Measurements from ENCODE around the gene STAM.
"Not testable (repeated sequence)": the region's sequence is repeated elsewhere in the genome, so short reads cannot be mapped to it uniquely, and the experiment has no call there.

The STAM gene

DNA sequence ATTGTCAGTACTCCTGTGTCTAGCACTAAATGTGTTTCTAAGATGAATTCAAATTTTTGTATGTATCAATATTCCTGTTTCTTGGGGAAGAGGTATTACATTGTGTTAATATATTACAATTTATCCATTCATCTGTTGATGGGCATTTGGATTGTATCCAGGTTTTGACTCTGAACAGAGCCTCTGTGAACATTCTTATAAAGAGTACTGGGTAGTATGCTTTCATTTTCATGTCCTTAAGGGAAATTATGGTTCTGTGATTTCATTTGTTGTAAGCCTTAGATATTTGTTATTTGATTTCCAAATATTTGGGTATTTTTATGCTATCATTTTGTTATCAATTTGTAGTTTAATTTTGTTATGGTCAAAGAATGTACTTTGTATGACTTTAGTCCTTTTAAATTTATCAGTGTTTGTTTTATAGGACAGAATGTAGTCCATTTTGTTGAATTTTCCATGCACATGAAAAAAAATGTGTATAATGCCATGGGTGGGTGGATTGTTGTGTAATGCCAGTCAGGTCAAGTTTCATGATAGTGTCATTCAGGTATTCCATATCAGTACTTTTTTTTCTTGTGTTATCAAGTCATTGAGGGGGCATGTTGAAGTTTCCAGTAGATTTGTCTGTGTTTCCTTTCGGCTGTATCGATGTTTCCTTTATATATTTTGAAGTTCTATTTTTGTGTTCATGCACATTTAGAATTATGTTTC, 38.4 kb downstream of the STAM start:
- no peak for DNase-seq

DNA sequence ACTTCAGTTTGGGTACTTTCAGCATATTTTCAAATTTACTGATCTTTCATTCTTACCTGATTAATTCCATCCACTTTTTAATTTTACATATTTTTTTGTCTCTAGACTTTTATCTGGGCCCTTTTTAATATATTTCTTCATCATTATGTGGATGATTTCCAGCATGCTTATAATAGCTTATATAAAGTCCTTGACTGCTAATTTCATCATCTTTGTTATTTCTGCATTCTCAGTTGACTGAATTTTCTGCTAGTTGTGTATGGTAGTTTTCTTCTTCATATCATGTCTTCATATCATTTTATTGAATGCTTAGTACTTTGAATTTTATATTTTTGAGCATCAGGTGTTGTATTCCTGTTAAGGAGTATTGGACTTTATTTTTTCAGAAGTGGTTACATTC, 39.6 kb downstream of the STAM start:
- DNase-seq, result no peak

DNA sequence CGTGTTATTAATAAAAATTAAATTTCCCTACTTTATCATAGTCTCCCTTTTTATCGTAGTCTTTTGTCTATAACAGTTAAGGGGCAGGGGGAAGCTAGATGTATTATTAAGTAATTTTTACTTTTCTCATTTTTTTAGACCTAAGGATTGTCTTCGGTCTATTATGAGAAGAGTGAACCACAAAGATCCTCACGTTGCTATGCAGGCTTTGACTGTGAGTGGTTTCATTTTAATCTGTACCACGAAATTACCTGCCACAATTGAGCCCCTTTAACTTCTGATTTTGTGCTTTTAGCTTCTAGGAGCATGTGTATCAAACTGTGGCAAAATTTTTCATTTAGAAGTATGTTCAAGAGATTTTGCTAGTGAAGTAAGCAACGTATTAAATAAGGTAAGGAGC, 40.6 kb downstream of the STAM start:
- DNase-seq, result no peak

DNA sequence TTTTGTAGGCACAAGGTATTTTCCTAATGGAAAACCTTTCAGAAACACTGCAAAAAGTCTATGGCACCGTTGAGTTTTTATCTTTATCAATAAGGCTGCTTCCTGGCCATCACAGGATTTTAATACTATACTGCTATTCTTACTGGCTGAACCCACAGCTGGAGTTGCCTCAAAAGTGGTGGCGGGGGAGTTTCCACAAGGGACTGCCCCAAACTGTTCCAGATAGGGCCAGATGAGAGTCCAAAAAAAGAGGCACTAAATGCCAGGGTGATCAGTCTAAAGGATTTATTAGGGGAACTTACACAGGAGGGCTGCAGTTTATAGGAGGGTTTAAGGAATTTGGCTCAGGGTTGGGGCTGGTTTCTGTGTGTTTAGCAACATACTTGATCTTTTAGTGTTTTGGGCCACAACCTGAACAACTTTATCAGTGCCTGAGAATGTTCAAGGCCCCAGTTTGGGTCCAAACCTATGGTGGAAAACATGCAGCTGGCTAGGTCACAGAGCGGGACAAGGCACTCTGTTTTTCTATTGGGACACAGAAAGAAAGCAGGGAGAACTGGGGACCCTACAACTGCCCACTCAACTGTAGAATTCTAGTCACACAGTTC, 41.4 kb downstream of the STAM start:
- no peak for DNase-seq

DNA sequence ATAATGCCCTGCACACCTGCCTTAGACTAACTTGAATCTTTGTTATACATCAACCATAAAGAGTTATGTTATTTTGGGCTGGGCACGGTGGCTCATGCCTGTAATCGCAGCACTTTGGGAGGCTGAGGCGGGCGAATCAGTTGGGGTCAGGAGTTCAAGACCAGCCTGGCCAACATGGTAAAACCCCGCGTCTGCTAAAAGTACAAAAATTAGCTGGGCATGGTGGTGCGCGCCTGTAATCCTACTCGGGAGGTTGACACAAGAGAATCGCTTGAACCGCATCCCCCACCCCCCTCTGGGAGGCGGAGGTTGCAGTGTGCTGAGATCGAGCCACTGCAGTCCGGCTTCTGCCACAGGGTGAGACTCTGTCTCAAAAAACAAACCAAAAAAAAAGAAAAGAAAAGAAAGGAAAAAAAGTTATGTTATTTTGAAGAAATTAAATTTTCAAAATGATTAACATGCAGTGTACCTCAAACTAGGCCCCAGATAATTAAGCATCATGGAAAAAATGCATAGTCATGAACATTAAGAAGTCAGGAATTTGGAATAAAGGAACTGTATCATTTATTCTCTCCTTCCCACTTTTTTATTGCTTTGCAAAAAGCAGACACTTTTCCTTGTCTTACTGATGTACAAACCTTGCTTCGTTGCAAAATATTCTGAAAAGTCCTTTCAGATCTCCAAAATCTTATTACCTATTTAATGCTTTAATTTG, 43.3 kb downstream of the STAM start:
- no peak for DNase-seq

DNA sequence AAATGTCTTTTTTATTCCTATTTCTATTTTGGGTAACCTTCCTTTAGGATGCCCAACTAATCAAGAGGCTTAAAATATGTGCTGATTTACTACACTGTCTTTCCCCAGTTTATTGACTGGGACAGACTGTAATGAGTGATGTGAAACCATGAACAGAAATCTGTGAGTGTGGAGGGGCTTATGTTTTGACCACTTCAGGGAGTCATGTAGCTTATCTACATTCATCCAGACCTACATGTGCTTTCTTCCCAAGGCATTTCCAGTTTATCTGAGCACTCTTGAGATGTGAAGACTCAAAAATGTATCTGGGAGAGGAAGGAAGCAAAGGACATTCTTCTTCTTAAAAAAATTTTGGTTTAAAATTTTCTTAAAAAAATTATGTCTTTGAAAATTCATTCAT, 45.2 kb downstream of the STAM start:
- no peak for DNase-seq

DNA sequence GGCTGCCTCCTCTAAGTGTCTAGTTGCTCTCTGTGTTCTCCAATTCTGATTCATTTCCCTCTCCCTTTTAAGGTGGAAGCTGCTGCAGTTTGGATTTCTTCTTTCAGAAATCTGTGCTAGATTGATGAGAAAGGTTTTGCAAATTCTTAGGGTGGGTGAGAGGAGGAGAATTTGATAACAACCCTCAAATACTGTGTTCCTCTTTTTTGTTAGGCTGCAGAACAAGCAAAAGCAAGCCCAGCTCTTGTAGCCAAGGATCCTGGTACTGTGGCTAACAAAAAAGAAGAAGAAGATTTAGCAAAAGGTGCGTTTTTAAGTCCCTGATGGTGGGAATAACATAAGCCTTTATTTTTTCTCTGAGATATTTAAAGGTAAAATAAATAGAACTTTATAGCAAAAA, 49.1 kb downstream of the STAM start:
- no peak for DNase-seq

DNA sequence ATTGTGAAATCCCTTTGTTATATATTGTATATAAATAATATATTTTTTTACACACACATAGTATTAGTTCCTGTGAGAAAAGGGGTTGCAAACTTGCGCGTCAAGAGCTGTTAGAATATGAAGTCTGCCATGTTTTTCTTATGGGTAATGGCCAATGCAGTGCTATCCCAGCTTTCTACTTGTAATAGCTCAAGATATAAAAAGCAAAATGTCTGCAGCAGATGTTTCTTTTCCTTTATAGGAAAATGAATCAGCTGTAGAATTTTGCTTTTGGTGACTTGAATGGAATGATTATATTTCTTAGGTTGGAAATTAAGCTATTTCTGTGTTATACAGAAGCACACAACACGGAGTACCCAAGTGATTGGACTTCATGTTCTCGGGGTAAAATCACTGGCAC, 54.7 kb downstream of the STAM start:
- DNase-seq, result no peak

DNA sequence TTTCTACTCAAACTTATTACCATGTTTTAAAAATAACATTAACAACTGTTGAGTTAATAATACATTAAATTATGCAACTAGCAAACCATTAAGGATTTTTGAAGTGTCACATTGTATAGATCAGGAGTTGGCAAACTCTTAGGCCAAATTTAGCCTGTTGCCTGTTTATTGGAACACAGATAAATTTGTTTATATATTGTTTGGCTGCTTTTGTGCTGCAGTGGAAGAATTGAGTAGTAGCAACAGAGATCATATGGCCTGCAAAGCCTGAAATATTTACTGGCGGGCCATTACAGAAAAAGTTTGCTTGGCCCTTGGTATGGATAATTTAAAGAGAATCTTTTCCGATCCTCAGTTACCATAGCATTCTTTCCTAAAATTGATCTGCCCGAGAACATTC, 57.4 kb downstream of the STAM start:
- no peak for DNase-seq

DNA sequence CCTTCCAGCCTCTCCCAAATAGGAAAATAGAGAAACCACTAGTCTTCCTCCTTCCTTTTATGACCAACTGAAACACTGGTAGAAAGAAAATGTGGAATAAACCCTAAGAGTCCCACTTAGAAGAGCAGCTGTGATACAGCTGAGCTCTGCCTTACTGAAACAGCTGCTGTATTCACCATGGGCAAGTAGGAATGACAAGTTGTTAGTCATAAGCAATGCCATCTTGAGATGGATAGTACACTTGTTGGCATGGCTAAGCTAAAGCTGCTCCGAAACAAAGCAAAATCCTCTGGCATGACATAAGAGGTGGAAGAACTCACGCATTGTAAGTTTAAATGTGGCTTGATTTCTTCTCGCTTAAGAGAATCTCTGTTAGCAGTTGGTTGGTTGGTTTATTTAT, 59.8 kb downstream of the STAM start:
- DNase-seq, result no peak

DNA sequence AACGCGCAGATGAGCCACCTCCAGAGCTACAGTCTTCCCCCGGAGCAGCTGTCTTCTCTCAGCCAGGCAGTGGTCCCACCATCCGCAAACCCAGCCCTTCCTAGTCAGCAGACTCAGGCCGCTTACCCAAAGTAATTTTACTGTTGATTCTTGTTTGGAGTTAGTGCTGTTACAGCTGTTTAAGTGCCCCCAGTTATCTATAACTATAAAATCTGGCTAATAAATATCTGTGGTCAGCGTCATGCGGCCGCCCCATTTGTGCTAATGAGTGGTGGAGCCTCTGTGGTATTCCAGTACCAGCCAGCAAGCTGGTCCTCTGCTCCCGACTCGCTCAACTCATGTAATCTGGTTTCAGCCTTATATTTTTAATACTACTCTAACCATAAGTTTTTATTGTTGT, 64.9 kb downstream of the STAM start:
- no peak for DNase-seq

DNA sequence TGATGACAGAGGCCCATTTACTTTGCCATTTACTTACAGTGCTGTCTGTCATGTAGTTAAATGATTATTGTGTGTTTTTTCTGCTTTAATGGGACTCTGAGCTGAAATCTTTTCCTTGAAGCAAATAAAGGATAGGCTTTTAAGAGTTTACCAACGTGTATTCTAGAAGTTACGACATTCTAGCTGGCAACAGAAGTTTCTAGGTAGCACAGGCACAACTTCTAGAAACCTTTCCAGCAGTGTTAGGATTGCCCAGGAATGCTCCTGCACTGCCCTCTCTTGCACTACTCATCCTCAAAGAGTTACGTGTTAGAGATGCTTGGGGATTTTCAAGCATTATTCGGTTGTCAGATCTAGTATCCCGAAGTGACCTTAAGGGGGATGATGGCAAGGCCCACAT, 65.5 kb downstream of the STAM start:
- no peak for DNase-seq

DNA sequence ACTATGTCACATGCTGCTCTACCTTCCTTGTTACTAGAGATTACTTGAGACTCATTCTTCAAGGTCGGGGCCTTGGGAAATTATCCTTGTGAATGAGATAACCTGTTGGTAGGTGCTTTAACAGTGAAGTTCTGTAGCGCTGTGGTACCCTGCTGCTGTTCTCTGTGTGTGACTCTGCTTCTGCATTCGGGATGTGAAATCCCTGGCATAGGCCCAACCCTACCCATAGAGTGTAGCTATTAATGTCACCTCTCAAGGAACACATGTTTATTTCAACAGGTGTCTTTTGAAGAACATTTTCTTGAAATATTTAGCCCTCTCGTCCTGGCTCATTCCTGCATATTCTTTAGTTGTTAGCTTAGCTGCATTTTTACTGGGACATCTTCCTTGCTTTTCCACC, 66.2 kb downstream of the STAM start:
- no peak for DNase-seq

DNA sequence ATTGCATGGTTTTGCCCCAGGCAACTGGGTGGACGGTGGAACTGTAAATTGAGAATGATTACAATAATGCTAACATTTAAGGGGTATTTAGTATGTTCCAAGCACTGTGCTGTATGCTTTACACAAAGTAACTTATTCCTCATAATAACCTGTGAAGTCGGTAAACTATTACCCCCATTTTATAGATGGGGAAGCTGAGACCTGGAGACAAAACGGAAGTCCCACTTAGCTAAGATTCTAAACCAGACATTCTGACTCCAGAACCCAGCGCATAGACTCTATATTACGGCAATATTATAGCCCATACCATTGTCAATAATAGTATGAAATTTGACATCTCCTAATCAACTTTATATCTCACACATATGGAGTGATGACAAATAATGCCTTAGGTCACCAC, 68.1 kb downstream of the STAM start:
- no peak for DNase-seq

DNA sequence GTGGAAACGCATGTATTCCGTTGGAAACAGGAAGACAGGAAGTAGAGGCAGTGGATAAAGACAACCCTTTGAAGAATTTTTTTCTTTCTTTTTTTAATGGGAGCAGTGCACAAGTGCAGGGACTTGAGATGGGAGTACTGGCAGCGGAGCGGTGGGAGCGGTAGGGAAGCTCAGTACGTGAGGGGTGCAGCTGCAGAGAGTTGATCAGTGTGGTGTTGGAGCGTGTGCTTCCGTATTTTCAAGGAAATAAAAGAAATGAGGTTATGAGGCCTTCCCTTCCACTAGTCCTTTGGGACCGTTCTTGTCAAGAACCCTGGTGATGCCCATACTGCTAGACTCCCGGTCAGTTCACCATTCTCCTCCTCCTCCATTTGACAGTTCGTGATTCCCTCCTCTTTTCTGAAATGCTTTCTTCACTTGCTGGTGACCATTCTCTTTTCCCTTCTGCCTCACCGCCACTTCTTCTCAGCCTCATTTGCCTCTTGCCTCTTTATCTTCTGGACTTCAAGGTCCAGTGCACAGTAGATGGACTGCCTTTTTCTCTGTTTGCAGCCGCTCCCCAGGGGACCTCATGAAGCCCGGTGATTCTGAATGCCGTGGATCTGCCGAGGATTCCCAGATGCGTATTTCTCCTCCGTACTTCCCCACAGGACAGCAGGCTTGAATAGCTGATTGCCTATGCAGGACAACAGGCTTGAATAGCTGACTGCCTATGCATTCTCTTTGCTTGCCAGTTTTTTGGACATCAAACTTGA, 68.9 kb downstream of the STAM start:
- no peak for DNase-seq

DNA sequence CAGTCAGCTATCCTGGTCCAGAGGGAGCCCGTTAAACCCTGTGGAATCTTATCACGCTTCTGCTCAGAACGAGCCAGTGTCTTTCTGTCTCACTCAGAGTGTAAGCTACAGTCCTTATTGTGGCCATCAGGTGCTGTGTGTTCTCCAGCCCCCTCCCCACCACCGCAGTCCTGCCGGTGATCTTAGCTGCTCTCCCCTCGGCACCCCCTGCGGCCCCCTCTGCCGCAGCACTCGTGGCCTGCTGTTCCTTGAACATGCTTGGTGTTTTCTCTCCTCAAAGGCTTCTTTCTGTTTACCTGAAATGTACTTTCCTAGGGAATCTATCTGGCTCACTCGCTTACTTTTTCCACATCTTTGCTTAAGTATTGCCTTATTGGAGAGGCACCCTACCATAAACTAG, 69.8 kb downstream of the STAM start:
- DNase-seq, result no peak

DNA sequence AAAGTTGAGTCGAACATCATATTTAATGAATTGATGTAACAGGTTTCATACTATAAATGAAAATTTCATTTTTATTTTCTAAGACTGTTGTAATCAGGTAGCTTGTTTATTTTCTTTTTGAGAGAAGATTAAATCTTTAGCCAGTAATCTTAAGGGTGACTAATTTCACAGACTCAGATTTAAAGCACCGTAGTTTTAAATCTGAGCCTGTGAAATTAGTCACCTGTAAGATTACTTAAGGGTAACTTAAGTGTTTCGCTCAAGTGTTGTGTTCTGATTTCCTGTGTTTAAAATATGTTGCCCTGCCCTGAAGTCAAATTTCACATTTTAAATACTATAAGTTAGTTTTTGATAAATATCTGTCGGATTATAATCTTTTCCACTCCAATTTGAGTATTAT, 72.2 kb downstream of the STAM start:
- DNase-seq, result no peak

DNA sequence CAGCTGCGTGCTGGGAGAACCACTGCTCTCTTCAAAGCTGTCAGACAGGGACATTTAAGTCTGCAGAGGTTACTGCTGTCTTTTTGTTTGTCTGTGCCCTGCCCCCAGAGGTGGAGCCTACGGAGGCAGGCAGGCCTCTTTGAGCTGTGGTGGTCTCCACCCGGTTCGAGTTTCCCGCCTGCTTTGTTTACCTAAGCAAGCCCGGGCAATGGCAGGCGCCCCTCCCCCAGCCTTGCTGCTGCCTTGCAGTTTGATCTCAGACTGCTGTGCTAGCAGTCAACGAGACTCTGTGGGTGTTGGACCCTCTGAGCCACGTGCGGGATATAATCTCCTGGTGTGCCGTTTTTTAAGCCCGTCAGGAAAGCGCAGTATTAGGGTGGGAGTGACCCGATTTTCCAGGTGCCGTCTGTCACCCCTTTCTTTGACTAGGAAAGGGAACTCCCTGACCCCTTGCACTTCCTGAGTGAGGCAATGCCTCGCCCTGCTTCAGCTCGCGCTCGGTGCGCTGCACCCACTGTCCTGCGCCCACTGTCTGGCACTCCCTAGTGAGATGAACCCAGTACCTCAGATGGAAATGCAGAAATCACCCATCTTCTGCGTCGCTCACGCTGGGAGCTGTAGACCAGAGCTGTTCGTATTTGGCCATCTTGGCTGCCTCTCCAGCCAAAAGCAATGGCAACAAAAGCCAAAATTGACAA, 78.5 kb downstream of the STAM start:
- DNase-seq, result not testable (repeated sequence)

DNA sequence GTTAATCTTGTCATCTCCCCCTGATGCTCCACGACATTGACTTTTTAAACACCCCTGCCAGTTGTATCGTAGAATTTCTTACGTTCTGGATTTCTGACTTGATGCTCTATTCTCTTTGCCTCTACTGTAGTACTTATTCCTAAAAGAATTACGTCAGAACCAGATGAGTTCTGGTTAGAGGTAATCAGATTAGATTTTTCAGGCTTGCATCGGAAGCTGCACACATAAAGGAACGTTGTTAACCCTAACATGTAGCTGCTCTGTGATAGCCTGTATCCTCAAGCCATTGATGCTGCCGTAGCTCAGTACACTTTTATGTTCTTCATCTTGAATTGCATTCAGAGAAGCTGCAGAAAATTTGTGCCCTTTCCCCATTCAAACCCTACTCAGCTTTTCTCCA, 81.8 kb downstream of the STAM start:
- no peak for DNase-seq

DNA sequence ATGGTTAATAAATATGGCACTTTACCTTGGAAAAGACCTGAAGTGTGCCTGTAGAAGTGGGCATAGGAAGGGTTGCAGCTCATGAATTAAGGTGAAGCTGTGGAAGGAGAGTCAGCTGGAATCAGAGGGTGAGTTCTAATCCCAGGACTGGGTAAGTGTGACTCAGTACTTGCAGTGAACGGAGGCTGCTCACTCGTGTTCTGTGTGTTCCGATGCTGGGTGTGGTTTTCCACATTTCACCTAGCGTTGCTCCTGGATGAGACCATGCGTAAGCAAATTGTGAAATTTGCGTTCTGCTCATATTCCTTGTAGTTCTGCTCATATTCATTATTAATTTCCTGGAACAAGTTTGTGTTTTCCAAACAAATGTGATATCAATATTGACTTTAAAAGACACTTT, 85.7 kb downstream of the STAM start:
- no peak for DNase-seq

DNA sequence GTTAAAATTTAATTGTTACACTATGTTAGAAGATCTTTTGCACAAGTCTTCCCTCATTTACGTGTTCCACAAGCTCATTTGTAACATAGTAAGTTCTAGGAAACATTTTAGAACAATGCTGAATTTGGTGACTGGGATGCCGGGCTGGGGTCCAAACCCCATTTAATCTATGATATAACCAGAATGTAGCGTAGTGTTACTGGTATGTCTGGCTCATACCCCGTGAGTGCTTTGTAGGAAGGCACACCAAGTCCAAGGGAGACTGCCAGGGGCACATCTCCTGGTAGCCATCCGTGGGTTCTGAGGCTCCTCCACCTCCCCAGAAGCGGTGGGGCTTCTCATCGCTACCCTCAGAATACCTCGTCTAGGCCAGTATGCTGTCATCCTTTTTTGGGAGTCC, 86.7 kb downstream of the STAM start:
- DNase-seq, result no peak

DNA sequence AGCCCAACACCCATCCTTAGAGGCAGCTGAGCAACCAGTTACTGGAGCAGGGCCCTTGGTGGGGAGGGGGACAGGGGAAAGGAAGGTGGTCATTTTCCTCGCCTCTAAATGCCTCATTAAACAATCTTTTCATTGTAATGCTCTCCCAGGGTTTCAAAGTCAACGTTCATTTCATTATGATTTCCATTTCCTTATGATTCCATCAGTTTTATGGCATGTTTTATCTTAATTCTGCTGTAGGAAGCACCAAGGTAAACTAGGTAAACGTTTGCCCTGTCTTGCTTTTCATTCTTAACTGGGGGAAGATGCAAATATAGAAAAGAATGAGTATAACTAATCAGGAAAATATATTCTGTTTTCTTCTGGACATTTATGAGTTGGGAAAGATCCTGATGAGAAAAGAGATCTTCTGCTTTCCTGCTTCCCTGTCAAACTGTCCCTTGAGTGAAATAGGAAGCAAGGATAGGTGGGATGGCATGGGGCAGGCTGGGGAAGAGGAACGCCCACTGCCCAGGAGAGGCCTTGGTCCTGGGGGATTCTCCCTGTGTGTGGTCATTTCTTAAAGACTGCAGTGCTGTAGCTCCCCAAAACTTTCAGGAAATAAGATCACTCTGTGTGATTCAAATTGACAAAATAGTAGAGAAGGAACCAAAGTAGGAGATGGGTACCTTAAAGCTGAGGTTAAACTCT, 87.5 kb downstream of the STAM start:
- DNase-seq, result no peak

DNA sequence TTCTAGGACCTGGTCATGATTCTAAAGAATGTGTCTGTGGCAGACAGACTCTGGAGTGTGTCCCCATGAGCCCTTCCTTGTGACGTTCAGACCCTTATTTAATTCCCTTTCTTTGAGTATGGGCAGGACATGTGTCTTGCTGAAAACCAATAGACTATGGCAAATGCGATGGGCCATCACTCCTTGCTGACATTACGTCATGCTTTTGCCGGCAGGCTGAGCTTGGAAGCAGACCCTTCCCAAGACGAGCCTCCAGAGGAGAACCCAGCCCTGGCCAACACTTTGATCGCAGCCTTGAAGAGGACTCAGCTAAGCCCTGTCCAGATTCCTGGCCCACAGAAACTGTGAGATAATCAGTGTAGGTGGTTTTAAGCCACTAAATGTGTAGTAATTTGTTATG, 89.7 kb downstream of the STAM start:
- no peak for DNase-seq

Data from NCI-H1092 (cell line).